GM12878 (cell line): ENCODE measurements around the gene IRF1. TPM values are rescaled to one million over a fixed set of nuclear protein-coding genes. Genes with fewer than 3 reads are reported as not detected.
A peak's percentile ranks its signal among the peaks of the same experiment; 100 is the strongest.

ENCODE experiments used
- ATAC-seq: fragments of 200-7000 bp; cut with Tn5 transposase; 3 replicates; pipeline ENCODE4 v1.9.1; 2020; ENCODE audit warnings: mild to moderate bottlenecking, moderate library complexity
- BruUV-seq: library from RNA; stranded (reverse); fragments of 400-500 nt; replicated peaks from 2 replicates; lab custom pipeline; 2021; lab: Mats Ljungman, UMichigan
- CTCF ChIA-PET: fragments of 300-600 bp; sonication (Branson Sonifier 250); formaldehyde crosslinking; extraction: SDS; loops from one replicate; lab custom pipeline; 2021; ENCODE audit warnings: inconsistent platforms; lab: Yijun Ruan, JAX
- POLR2A ChIA-PET: fragments of 350-600 bp; formaldehyde crosslinking; extraction: SDS; loops from one replicate; lab custom pipeline; 2021; ENCODE audit warnings: inconsistent platforms; lab: Charles Lee
- RAD21 ChIA-PET: fragments of 300-600 bp; sonication (Branson Sonifier 250); formaldehyde crosslinking; loops from one replicate; lab custom pipeline; 2023; ENCODE audit warnings: antibody characterized with exemption; ENCODE audit not compliant: unreplicated experiment; lab: Charles Lee
- SMC1A ChIA-PET: fragments of 300-600 bp; sonication (Branson Sonifier 250); formaldehyde crosslinking; loops from one replicate; lab custom pipeline; 2023; ENCODE audit not compliant: unreplicated experiment, uncharacterized antibody; lab: Charles Lee
- DNase-seq: peaks from one replicate; pipeline ENCODE4 v3.0.0-alpha.2; 2011; ENCODE audit warnings: low read depth, low spot score
- FAIRE-seq: peaks from 3 replicates; lab custom pipeline; 2011; peaks lifted over from hg19 to GRCh38; lab: Jason Lieb, UNC
- H2AFZ ChIP-seq: 2 replicates; pipeline ENCODE4 v1.6.0; 2011; ENCODE audit warnings: low read depth, low read length, control low read depth; ENCODE audit not compliant: control insufficient read depth
- H3K27ac ChIP-seq: 2 replicates; pipeline ENCODE4 v1.5.1; 2011; ENCODE audit warnings: control low read depth; ENCODE audit not compliant: control insufficient read depth, insufficient read depth
- H3K27me3 ChIP-seq, 2 experiments: replicated peaks in 1 of 2; 2 replicates each; pipeline versions ENCODE4 v1.6.0 to v1.6.1; 2011; ENCODE audit warnings: low read length in 1 of 2; ENCODE audit not compliant: control insufficient read depth in 2 of 2, insufficient read depth in 2 of 2
- H3K36me3 ChIP-seq, 2 experiments: 2 replicates each; pipeline ENCODE4 v1.5.1; 2011; ENCODE audit warnings: low read length in 1 of 2; ENCODE audit not compliant: control insufficient read depth in 2 of 2, insufficient read depth in 2 of 2
- H3K4me1 ChIP-seq: 2 replicates; pipeline ENCODE4 v1.6.1; 2011; ENCODE audit warnings: mild to moderate bottlenecking, low read length, moderate library complexity, mixed read lengths; ENCODE audit not compliant: control insufficient read depth, insufficient read depth
- H3K4me2 ChIP-seq: 2 replicates; pipeline ENCODE4 v1.6.0; 2011; ENCODE audit warnings: control low read depth; ENCODE audit not compliant: control insufficient read depth, insufficient read depth
- H3K4me3 ChIP-seq: fragments of 200-600 bp; sonication (generic); 2 replicates; pipeline ENCODE4 v1.5.1; 2016
- H3K79me2 ChIP-seq: 2 replicates; pipeline ENCODE4 v1.6.0; 2011; ENCODE audit warnings: low read length; ENCODE audit not compliant: control insufficient read depth, insufficient read depth
- H3K9ac ChIP-seq: 2 replicates; pipeline ENCODE4 v1.8.0; 2011; ENCODE audit warnings: low read length, control low read depth, mixed read lengths; ENCODE audit not compliant: control insufficient read depth, insufficient read depth
- H3K9me3 ChIP-seq: replicated peaks from 3 replicates; pipeline ENCODE4 v1.5.1; 2011; ENCODE audit warnings: mild to moderate bottlenecking, low read length; ENCODE audit not compliant: control insufficient read depth, insufficient read depth
- H4K20me1 ChIP-seq: 2 replicates; pipeline ENCODE4 v1.6.0; 2011; ENCODE audit not compliant: control insufficient read depth, insufficient read depth
- BMI1 ChIP-seq: fragments of 450-650 bp; IDR thresholded peaks from 2 replicates; pipeline ENCODE4 v1.6.1; 2016; ENCODE audit warnings: mild to moderate bottlenecking, moderate library complexity, borderline replicate concordance
- POLR2A ChIP-seq: IDR thresholded peaks from 2 replicates; pipeline ENCODE4 v1.6.1; 2011; ENCODE audit warnings: low read depth, mild to moderate bottlenecking, low read length
- WRNIP1 ChIP-seq: IDR thresholded peaks from 2 replicates; pipeline ENCODE4 v1.6.1; 2011; ENCODE audit warnings: low read depth, low read length, improper control_type of control experiment, borderline replicate concordance
- ZBTB4 ChIP-seq: fragments of 450-650 bp; formaldehyde crosslinking; IDR thresholded peaks from 2 replicates; pipeline ENCODE4 v1.4.0; 2022; ENCODE audit warnings: mild to moderate bottlenecking, moderate library complexity
- WGBS: methylation state at CpG from one replicate; pipeline ENCODE4 v1.1.6; 2016; ENCODE audit warnings: low lambda C conversion rate; ENCODE audit not compliant: insufficient replicate concordance, insufficient coverage; ENCODE audit errors: missing lambda C conversion rate; 5-methylcytosine and 5-hydroxymethylcytosine counted together
- in situ Hi-C: fragments of 300-500 bp; cut with MboI; formaldehyde crosslinking; loops from 9 replicates; pipeline ENCODE4 v1.14.3; 2018; ENCODE audit warnings: mixed read lengths
- intact Hi-C: fragments of 100-400 bp; cut with micrococcal nuclease; formaldehyde crosslinking; loops from one replicate; pipeline ENCODE4 v1.14.2; 2022; ENCODE audit not compliant: unreplicated experiment
- polyA plus RNA-seq, 11 experiments: library from polyadenylated mRNA; depleted of rRNA in 4 of 11; unstranded in 6 of 11; stranded (reverse) in 5 of 11; fragments of >200 nt; fragmentation: Nextera tagmentation in 4 of 11; fragmentation: Illumina TruSeq in 1 of 11; extraction: Ambion mirVana in 4 of 11; extraction: Trizol in 1 of 11; gene quantifications; 1 replicate in 1 of 11; 2 replicates in 10 of 11; pipeline versions ENCODE4 v1.2.1 to v1.2.3, GENCODE V29; 2011 to 2016; ENCODE audit warnings: inconsistent platforms in 2 of 11, missing spikeins in 2 of 11, low read depth in 1 of 11
- total RNA-seq, 4 experiments: library from RNA; depleted of rRNA in 3 of 4; stranded (reverse); fragments of >200 nt in 3 of 4; fragmentation: Illumina TruSeq in 1 of 4; extraction: Trizol in 1 of 4; gene quantifications; 2 replicates each; pipeline versions ENCODE4 v1.2.1 to v1.2.3, GENCODE V29; 2013 to 2021

The IRF1 gene
- total and polyA plus RNA-seq, 10 of the 15 experiments (the other 5 are each of a cell fraction or from before 2014, with no cell fraction given): 6.9 to 68.0 (median 49.6) TPM

GRCh38 chr5:132460846-132461568 is 29.6 kb downstream of the IRF1 start:
- ChIA-PET SMC1A (interaction anchor here (1.2 to 15.9 kb wide), 2 partner anchors 30 to 45 kb away, joined by 3 to 300 read pairs; no protein-coding TSS in a partner anchor), RAD21 (interaction anchor here (5.3 kb wide), 1 partner anchor 19 kb away, joined by 45 read pairs; no protein-coding TSS in a partner anchor), CTCF (interaction anchor here (7.4 to 12.8 kb wide), 2 partner anchors 34 kb away, joined by 89 to 139 read pairs; no protein-coding TSS in a partner anchor), POLR2A (interaction anchor here (8.0 to 8.2 kb wide), 3 partner anchors 20 to 29 kb away, joined by 71 to 76 read pairs (median 73); partner anchors contain the start of gene IRF1)
- DNase-seq (no peak), FAIRE-seq (no peak), ATAC-seq (no peak)
- no peak for TF ChIP-seq BMI1
- peak; percentile 38; the same call in 1 of the 2 replicates for TF ChIP-seq POLR2A
- TF ChIP-seq ZBTB4 (CRISPR knock-in tag): no peak
- no peak for TF ChIP-seq WRNIP1
- H3K4me3 ChIP-seq: no peak overlapping the region
- H2AFZ ChIP-seq: no peak overlapping the region
- H3K4me1 ChIP-seq: peaks cover 78% of the 10 kb centered on the region
- H3K36me3 ChIP-seq: peaks cover 5 to 22% of the 10 kb centered on the region in 2 experiments; a peak in 3 of 4 replicates
- H4K20me1 ChIP-seq: no peaks in the 10 kb centered on the region
- intact Hi-C loops (no loop called here), in situ Hi-C loops (no loop called here)
- H3K4me2 ChIP-seq: no peak overlapping the region
- no TSS peak for BruUV-seq
- H3K9ac ChIP-seq: no peak overlapping the region
- H3K27me3 ChIP-seq: no peaks in the 10 kb centered on the region
- H3K27ac ChIP-seq: no peak overlapping the region
- peaks cover 13% of the 10 kb centered on the region for H3K79me2 ChIP-seq
- 56% methylated on average over 5 of the region's 5 CpGs for WGBS
- H3K9me3 ChIP-seq: no peaks in the 10 kb centered on the region
